WTC11 (cell line): Measurements from ENCODE around the gene HBE1. TPM values are rescaled to one million over a fixed set of nuclear protein-coding genes. Genes with fewer than 3 reads are reported as not detected.

ENCODE experiments used
- ATAC-seq: fragments of 200-7000 bp; cut with Tn5 transposase; 2 replicates; pipeline ENCODE4 v1.10.0; 2021; ENCODE audit warnings: mild to moderate bottlenecking, moderate library complexity
- CTCF ChIA-PET: fragments of 300-600 bp; sonication (Branson Sonifier 250); formaldehyde crosslinking; loops from one replicate; lab custom pipeline; 2021; ENCODE audit warnings: antibody characterized with exemption; lab: Charles Lee
- POLR2A ChIA-PET: fragments of 350-600 bp; sonication (Branson Sonifier 250); formaldehyde crosslinking; loops from one replicate; lab custom pipeline; 2021; ENCODE audit warnings: antibody characterized with exemption; lab: Charles Lee
- DNase-seq: peaks from one replicate; pipeline ENCODE4 v3.0.0; 2021; ENCODE audit warnings: low spot score
- H3K27ac Mint-ChIP-seq: 2 replicates; pipeline ENCODE4 v1.8.0; 2021; ENCODE audit warnings: mixed read lengths
- H3K27me3 Mint-ChIP-seq: 2 replicates; pipeline ENCODE4 v1.8.0; 2021; ENCODE audit warnings: low read depth, mild to moderate bottlenecking, moderate library complexity, mixed read lengths
- H3K36me3 Mint-ChIP-seq: 2 replicates; pipeline ENCODE4 v1.8.0; 2021; ENCODE audit warnings: mixed read lengths
- H3K4me1 Mint-ChIP-seq: 2 replicates; pipeline ENCODE4 v1.8.0; 2022; ENCODE audit warnings: mixed read lengths
- H3K4me3 Mint-ChIP-seq: 2 replicates; pipeline ENCODE4 v1.8.0; 2021; ENCODE audit warnings: mild to moderate bottlenecking, moderate library complexity, mixed read lengths
- H3K9me3 Mint-ChIP-seq: 2 replicates; pipeline ENCODE4 v1.8.0; 2021; ENCODE audit warnings: mixed read lengths
- CBFB ChIP-seq: sonication (generic); formaldehyde crosslinking; IDR thresholded peaks from 2 replicates; pipeline ENCODE4 v1.8.1; 2022; ENCODE audit warnings: mild to moderate bottlenecking, low read depth, missing genetic modification reagents
- CREM ChIP-seq: sonication (generic); formaldehyde crosslinking; IDR thresholded peaks from 2 replicates; pipeline ENCODE4 v1.8.1; 2022; ENCODE audit warnings: mild to moderate bottlenecking, missing genetic modification reagents, moderate library complexity
- EMX1 ChIP-seq: fragments of 250-450 bp; sonication (Bioruptor Pico); IDR thresholded peaks from 2 replicates; pipeline ENCODE4 v1.8.0; 2021; ENCODE audit warnings: mild to moderate bottlenecking
- ETV6 ChIP-seq: sonication (generic); formaldehyde crosslinking; IDR thresholded peaks from 2 replicates; pipeline ENCODE4 v1.8.1; 2022; ENCODE audit warnings: mild to moderate bottlenecking, missing genetic modification reagents
- FOXP1 ChIP-seq: sonication (generic); formaldehyde crosslinking; IDR thresholded peaks from 2 replicates; pipeline ENCODE4 v1.8.0; 2022; ENCODE audit warnings: missing genetic modification reagents, mild to moderate bottlenecking, moderate library complexity, borderline replicate concordance
- GABPB1 ChIP-seq: sonication (generic); formaldehyde crosslinking; IDR thresholded peaks from 2 replicates; pipeline ENCODE4 v1.8.1; 2023; ENCODE audit warnings: mild to moderate bottlenecking, missing genetic modification reagents
- GRHL2 ChIP-seq: fragments of 250-450 bp; sonication (Bioruptor Pico); IDR thresholded peaks from 2 replicates; pipeline ENCODE4 v1.8.0; 2022; ENCODE audit warnings: mild to moderate bottlenecking, moderate library complexity; ENCODE audit not compliant: insufficient replicate concordance, severe bottlenecking
- GTF2I ChIP-seq: fragments of 250-450 bp; sonication (Bioruptor Pico); conservative IDR thresholded peaks from 2 replicates; pipeline ENCODE4 v1.4.0; 2021; ENCODE audit warnings: mild to moderate bottlenecking
- JAZF1 ChIP-seq: fragments of 250-450 bp; sonication (Bioruptor Pico); IDR thresholded peaks from 2 replicates; pipeline ENCODE4 v1.9.0; 2021; ENCODE audit warnings: moderate library complexity, mild to moderate bottlenecking, inconsistent platforms
- NFE2L1 ChIP-seq: sonication (generic); formaldehyde crosslinking; IDR thresholded peaks from 2 replicates; pipeline ENCODE4 v1.8.1; 2023; ENCODE audit warnings: missing genetic modification reagents
- NR2C2 ChIP-seq: sonication (generic); formaldehyde crosslinking; IDR thresholded peaks from 2 replicates; pipeline ENCODE4 v1.8.0; 2022; ENCODE audit warnings: mild to moderate bottlenecking, missing genetic modification reagents
- PRRX2 ChIP-seq: fragments of 250-450 bp; sonication (Bioruptor Pico); IDR thresholded peaks from 2 replicates; pipeline ENCODE4 v1.8.0; 2021; ENCODE audit warnings: mild to moderate bottlenecking
- ZBTB21 ChIP-seq: sonication (generic); formaldehyde crosslinking; IDR thresholded peaks from 2 replicates; pipeline ENCODE4 v1.8.1; 2023; ENCODE audit warnings: mild to moderate bottlenecking, missing genetic modification reagents, borderline replicate concordance
- ZNF121 ChIP-seq: sonication (generic); formaldehyde crosslinking; IDR thresholded peaks from 2 replicates; pipeline ENCODE4 v1.8.0; 2023; ENCODE audit warnings: missing genetic modification reagents
- ZNF138 ChIP-seq: sonication (generic); formaldehyde crosslinking; conservative IDR thresholded peaks from 2 replicates; pipeline ENCODE4 v1.8.1; 2022; ENCODE audit warnings: mild to moderate bottlenecking, moderate library complexity, missing genetic modification reagents
- ZNF219 ChIP-seq: sonication (generic); formaldehyde crosslinking; IDR thresholded peaks from 2 replicates; pipeline ENCODE4 v1.8.0; 2023; ENCODE audit warnings: missing genetic modification reagents, mild to moderate bottlenecking, borderline replicate concordance
- ZNF317 ChIP-seq: sonication (generic); formaldehyde crosslinking; IDR thresholded peaks from 2 replicates; pipeline ENCODE4 v1.8.1; 2023; ENCODE audit warnings: low read depth, mild to moderate bottlenecking, moderate library complexity, missing genetic modification reagents, borderline replicate concordance
- ZNF416 ChIP-seq: fragments of 250-450 bp; sonication (Bioruptor Pico); IDR thresholded peaks from 2 replicates; pipeline ENCODE4 v1.9.0; 2021; ENCODE audit warnings: mild to moderate bottlenecking, inconsistent platforms
- total RNA-seq: library from RNA; stranded (reverse); gene quantifications from 3 replicates; pipeline ENCODE4 v1.2.3, GENCODE V29; 2021
- TF ChIP-seq, protein P1 (sequence below): fragments of 250-450 bp; sonication (Bioruptor Pico); IDR thresholded peaks from 2 replicates; pipeline ENCODE4 v2.1.2; 2022; ENCODE audit warnings: mild to moderate bottlenecking, moderate library complexity
- TF ChIP-seq, protein P2 (sequence below): sonication (generic); formaldehyde crosslinking; IDR thresholded peaks from 2 replicates; pipeline ENCODE4 v1.8.0; 2023; ENCODE audit warnings: missing genetic modification reagents
- TF ChIP-seq, protein P3 (sequence below): fragments of 250-450 bp; sonication (Bioruptor Pico); IDR thresholded peaks from 2 replicates; pipeline ENCODE4 v1.9.0; 2021; ENCODE audit warnings: mild to moderate bottlenecking
- TF ChIP-seq, protein P4 (sequence below): sonication (generic); formaldehyde crosslinking; IDR thresholded peaks from 2 replicates; pipeline ENCODE4 v1.8.1; 2023; ENCODE audit warnings: mild to moderate bottlenecking, missing genetic modification reagents, moderate library complexity
- TF ChIP-seq, protein P5 (sequence below): sonication (generic); formaldehyde crosslinking; IDR thresholded peaks from 2 replicates; pipeline ENCODE4 v1.8.0; 2022; ENCODE audit warnings: missing genetic modification reagents
- TF ChIP-seq, protein P6 (sequence below): sonication (generic); formaldehyde crosslinking; IDR thresholded peaks from 2 replicates; pipeline ENCODE4 v1.8.1; 2022; ENCODE audit warnings: low read depth, mild to moderate bottlenecking, moderate library complexity, missing genetic modification reagents, borderline replicate concordance
- TF ChIP-seq, protein P7 (sequence below): sonication (generic); formaldehyde crosslinking; IDR thresholded peaks from 2 replicates; pipeline ENCODE4 v1.8.1; 2023; ENCODE audit warnings: mild to moderate bottlenecking, missing genetic modification reagents
- TF ChIP-seq, protein P8 (sequence below): fragments of 250-450 bp; sonication (Bioruptor Pico); conservative IDR thresholded peaks from 2 replicates; pipeline ENCODE4 v1.9.0; 2021; ENCODE audit warnings: mild to moderate bottlenecking

The HBE1 gene
- total RNA-seq, 1 experiment from 2014 or later, result 3.1 TPM

DNA sequence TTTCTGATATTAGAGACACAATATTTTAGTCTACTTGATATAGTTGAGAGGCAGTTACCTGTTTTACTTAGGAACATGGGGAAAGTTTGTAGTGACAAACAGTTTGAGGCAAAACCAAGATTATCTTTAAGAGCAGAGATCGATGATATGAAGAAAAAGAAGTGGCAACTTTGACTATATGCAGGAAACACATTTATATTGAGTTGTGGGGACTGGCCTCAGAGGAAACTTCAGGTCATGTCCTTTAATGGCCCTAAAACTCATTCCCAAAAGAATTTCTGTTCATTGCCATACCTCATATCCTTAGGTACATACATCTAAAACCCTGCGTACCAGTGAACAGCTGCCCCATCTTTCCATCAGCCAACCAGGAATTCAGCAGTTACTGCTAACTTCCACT lies 24.6 kb downstream of the HBE1 start:
- TF ChIP-seq, protein P1, sequence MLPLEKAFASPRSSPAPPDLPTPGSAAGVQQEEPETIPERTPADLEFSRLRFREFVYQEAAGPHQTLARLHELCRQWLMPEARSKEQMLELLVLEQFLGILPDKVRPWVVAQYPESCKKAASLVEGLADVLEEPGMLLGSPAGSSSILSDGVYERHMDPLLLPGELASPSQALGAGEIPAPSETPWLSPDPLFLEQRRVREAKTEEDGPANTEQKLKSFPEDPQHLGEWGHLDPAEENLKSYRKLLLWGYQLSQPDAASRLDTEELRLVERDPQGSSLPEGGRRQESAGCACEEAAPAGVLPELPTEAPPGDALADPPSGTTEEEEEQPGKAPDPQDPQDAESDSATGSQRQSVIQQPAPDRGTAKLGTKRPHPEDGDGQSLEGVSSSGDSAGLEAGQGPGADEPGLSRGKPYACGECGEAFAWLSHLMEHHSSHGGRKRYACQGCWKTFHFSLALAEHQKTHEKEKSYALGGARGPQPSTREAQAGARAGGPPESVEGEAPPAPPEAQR (CRISPR knock-in tag), result no peak
- TF ChIP-seq PRRX2 (no peak), NFE2L1 (no peak), CBFB (no peak), NR2C2 (CRISPR knock-in tag) (no peak), ETV6 (no peak), GRHL2 (CRISPR knock-in tag) (no peak), FOXP1 (CRISPR knock-in tag) (no peak), ZBTB21 (CRISPR knock-in tag) (no peak), JAZF1 (CRISPR knock-in tag) (no peak), ZNF138 (CRISPR knock-in tag) (no peak), ZNF416 (no peak)
- TF ChIP-seq, protein P2, sequence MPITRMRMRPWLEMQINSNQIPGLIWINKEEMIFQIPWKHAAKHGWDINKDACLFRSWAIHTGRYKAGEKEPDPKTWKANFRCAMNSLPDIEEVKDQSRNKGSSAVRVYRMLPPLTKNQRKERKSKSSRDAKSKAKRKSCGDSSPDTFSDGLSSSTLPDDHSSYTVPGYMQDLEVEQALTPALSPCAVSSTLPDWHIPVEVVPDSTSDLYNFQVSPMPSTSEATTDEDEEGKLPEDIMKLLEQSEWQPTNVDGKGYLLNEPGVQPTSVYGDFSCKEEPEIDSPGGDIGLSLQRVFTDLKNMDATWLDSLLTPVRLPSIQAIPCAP (CRISPR knock-in tag), result no peak
- TF ChIP-seq, protein P3, sequence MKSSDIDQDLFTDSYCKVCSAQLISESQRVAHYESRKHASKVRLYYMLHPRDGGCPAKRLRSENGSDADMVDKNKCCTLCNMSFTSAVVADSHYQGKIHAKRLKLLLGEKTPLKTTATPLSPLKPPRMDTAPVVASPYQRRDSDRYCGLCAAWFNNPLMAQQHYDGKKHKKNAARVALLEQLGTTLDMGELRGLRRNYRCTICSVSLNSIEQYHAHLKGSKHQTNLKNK (CRISPR knock-in tag), result no peak
- TF ChIP-seq, protein P4, sequence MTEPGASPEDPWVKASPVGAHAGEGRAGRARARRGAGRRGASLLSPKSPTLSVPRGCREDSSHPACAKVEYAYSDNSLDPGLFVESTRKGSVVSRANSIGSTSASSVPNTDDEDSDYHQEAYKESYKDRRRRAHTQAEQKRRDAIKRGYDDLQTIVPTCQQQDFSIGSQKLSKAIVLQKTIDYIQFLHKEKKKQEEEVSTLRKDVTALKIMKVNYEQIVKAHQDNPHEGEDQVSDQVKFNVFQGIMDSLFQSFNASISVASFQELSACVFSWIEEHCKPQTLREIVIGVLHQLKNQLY, result no peak
- TF ChIP-seq, protein P5, sequence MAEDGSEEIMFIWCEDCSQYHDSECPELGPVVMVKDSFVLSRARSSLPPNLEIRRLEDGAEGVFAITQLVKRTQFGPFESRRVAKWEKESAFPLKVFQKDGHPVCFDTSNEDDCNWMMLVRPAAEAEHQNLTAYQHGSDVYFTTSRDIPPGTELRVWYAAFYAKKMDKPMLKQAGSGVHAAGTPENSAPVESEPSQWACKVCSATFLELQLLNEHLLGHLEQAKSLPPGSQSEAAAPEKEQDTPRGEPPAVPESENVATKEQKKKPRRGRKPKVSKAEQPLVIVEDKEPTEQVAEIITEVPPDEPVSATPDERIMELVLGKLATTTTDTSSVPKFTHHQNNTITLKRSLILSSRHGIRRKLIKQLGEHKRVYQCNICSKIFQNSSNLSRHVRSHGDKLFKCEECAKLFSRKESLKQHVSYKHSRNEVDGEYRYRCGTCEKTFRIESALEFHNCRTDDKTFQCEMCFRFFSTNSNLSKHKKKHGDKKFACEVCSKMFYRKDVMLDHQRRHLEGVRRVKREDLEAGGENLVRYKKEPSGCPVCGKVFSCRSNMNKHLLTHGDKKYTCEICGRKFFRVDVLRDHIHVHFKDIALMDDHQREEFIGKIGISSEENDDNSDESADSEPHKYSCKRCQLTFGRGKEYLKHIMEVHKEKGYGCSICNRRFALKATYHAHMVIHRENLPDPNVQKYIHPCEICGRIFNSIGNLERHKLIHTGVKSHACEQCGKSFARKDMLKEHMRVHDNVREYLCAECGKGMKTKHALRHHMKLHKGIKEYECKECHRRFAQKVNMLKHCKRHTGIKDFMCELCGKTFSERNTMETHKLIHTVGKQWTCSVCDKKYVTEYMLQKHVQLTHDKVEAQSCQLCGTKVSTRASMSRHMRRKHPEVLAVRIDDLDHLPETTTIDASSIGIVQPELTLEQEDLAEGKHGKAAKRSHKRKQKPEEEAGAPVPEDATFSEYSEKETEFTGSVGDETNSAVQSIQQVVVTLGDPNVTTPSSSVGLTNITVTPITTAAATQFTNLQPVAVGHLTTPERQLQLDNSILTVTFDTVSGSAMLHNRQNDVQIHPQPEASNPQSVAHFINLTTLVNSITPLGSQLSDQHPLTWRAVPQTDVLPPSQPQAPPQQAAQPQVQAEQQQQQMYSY (CRISPR knock-in tag), result no peak
- TF ChIP-seq, protein P6, sequence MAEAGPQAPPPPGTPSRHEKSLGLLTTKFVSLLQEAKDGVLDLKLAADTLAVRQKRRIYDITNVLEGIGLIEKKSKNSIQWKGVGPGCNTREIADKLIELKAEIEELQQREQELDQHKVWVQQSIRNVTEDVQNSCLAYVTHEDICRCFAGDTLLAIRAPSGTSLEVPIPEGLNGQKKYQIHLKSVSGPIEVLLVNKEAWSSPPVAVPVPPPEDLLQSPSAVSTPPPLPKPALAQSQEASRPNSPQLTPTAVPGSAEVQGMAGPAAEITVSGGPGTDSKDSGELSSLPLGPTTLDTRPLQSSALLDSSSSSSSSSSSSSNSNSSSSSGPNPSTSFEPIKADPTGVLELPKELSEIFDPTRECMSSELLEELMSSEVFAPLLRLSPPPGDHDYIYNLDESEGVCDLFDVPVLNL, result no peak
- TF ChIP-seq, all 79 proteins: peak for 0
- H3K27me3 Mint-ChIP-seq, result no peaks in the 10 kb centered on the region
- CTCF ChIA-PET, result no interaction called here
- H3K36me3 Mint-ChIP-seq, result no peaks in the 10 kb centered on the region
- no peaks in the 10 kb centered on the region for H3K4me1 Mint-ChIP-seq
- no peak overlapping the region for H3K4me3 Mint-ChIP-seq
- H3K9me3 Mint-ChIP-seq, result no peaks in the 10 kb centered on the region
- POLR2A ChIA-PET, result no interaction called here
- no peak overlapping the region for H3K27ac Mint-ChIP-seq
- ATAC-seq (no peak), DNase-seq (no peak)

DNA sequence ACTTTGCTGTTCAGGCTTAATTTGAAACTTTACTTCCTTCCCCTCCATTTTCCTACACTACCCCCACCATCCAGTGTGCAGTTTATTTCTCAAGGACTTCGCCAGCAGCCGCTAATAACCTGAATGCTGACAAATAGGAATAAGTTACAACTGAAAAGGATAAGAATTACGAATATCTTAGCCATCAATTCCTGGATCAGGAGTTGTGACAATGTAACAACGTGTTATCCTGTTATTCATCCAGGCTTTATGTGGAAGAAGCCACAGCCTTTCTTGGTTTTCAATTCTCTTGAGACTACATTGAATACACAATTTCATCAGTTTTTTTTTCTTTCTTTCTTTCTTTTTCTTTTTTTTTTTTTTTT lies 25.9 kb downstream of the HBE1 start:
- H3K4me1 Mint-ChIP-seq, result no peaks in the 10 kb centered on the region
- no peaks in the 10 kb centered on the region for H3K27me3 Mint-ChIP-seq
- no peak overlapping the region for H3K4me3 Mint-ChIP-seq
- no peak overlapping the region for H3K27ac Mint-ChIP-seq
- H3K36me3 Mint-ChIP-seq, result no peaks in the 10 kb centered on the region
- H3K9me3 Mint-ChIP-seq, result no peaks in the 10 kb centered on the region
- ChIA-PET POLR2A (no interaction called here), CTCF (no interaction called here)
- no peak for DNase-seq
- no peak for ATAC-seq
- TF ChIP-seq GABPB1 (CRISPR knock-in tag) (no peak), ZNF219 (CRISPR knock-in tag) (no peak), EMX1 (no peak), GTF2I (CRISPR knock-in tag) (no peak), ZNF317 (CRISPR knock-in tag) (no peak), ZNF121 (CRISPR knock-in tag) (no peak), CREM (CRISPR knock-in tag) (no peak), NFE2L1 (no peak)
- TF ChIP-seq, protein P7, sequence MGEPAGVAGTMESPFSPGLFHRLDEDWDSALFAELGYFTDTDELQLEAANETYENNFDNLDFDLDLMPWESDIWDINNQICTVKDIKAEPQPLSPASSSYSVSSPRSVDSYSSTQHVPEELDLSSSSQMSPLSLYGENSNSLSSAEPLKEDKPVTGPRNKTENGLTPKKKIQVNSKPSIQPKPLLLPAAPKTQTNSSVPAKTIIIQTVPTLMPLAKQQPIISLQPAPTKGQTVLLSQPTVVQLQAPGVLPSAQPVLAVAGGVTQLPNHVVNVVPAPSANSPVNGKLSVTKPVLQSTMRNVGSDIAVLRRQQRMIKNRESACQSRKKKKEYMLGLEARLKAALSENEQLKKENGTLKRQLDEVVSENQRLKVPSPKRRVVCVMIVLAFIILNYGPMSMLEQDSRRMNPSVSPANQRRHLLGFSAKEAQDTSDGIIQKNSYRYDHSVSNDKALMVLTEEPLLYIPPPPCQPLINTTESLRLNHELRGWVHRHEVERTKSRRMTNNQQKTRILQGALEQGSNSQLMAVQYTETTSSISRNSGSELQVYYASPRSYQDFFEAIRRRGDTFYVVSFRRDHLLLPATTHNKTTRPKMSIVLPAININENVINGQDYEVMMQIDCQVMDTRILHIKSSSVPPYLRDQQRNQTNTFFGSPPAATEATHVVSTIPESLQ (CRISPR knock-in tag), result no peak
- TF ChIP-seq, protein P8, sequence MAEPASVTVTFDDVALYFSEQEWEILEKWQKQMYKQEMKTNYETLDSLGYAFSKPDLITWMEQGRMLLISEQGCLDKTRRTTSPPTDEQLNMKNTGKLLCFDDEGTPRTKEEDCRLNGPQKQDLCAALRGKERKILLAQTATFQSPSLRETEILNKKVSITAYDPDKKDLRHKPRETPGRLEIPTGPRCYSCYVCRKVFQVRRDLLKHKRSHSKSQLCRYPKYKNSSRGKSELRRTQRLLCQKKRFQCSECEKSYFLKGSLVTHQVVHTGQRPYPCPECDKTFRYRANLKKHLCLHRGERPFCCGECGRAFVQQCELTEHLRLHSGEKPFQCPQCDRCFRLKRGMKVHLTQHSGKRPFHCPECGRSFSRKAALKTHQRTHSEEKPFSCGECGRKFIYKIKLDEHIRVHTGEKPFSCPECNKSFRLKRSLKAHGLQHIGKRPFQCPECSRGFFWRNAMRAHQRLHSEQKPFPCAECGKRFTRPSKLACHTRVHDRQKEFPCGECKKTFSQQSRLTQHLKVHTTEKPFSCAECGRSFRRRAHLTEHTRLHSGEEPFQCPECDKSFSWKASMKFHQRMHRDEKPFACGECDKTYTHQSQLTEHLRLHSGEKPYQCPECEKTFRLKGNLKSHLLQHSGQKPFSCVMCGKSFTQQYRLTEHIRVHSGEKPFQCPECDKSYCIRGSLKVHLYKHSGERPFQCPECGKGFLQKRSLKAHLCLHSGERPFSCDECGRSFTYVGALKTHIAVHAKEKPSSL (CRISPR knock-in tag), result no peak
